GM21717 (cell line): ENCODE data around the gene PI4KA.
A peak's percentile ranks its signal among the peaks of the same experiment; 100 is the strongest.
"Not testable (repeated sequence)": the region's sequence is repeated elsewhere in the genome, so short reads cannot be mapped to it uniquely, and the experiment has no call there.

Source experiments
- ATAC-seq: cut with Tn5 transposase; IDR thresholded peaks from one replicate; pipeline ENCODE4 v1.9.1; 2021; ENCODE audit warnings: mild to moderate bottlenecking, moderate library complexity; ENCODE audit not compliant: unreplicated experiment

Gene PI4KA

DNA sequence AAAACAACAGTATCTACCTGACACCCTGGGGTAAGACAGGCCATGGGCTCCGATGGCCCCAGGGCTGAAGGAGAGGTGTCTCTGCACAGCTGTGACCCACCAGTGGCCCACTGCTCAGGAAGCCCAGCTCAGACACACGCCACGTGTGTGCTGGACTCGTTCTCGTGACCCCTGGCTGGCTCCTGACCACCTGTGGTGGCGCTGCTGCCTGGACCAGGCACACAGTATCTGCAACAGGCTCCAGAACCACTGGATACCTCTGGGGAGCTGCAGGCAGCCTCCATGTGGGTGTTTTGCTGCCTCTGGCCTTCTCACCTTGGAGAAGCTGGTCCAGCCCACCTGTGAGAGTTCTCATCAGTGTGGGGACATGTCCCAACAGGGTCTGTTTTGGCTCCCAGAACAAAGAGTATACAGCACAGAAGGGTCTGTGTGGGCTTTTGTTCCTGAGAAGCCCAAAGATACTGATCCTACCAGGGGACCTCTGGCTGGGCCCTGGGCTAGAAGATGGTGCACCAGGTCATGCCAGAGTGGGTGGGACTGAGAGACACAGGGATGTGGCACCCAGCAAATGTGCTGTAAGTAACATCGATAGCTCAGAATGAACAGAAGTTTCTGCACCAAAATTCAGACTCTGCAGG is 106.4 kb downstream of the PI4KA start:
- no peak for ATAC-seq

DNA sequence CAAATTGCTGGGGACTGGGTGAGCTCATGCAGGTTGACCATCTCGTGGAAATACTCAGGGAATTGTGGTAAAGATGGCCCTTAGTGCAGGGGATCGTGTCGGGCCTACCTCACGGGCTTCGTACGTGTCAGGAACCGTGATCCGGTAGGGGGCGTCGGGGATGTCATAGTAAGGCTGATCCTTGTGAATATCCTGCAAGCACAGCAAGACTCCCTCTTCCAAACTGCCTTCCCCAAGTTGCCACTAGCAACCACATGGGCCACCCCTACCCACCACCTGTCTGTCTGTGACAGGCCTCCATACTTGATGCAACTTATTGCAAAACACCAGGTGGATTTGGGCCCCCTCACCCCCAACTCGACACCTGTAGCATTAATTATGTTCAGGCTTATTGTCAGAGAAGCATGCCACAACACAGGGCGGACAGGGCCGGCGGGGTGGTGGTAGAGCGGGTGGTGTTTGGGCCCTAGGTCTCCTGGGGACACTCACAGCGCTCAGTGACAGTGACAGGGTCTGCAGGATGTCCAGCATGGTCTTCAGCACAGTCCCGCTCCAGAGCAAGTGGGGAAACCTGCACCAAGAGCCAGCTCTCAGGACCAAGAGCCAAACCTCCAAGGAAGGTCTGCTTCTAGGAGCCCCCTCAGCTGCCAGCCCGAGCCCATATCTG is 107.3 kb downstream of the PI4KA start:
- no peak for ATAC-seq

DNA sequence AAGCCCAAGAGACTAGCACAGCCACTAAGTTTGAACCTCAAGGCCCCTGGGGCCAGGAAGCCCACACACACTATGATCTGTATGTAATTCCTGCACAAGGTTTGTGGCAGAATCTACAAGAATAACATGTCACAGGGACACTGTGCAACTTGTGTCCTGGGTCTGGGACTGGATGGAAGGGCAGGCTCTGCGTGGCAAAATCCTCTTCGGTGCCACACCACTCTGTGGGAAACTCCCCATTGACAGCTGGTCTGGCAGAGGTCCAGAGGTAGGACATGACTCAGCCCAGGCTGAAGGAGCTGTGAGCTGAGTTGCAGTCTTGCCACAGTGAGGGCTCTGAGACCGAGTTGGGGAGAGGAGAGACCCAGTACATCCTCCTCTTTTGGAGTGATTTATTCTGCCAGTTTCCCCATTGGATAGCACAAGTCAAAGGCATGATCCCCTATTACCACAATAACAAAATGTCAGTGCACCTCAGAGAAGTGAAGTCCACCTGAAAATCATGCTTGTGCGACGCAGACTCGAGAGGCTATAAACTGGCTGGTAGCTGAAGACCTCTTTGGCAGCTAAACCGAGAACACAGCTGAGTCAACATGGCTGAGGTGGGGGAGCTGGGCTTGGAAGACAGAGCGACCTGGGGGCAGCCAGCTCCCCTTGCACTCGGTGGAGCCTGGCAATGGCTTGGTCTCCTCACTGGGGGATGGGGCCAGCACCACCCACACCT is 108.0 kb downstream of the PI4KA start:
- ATAC-seq: no peak

DNA sequence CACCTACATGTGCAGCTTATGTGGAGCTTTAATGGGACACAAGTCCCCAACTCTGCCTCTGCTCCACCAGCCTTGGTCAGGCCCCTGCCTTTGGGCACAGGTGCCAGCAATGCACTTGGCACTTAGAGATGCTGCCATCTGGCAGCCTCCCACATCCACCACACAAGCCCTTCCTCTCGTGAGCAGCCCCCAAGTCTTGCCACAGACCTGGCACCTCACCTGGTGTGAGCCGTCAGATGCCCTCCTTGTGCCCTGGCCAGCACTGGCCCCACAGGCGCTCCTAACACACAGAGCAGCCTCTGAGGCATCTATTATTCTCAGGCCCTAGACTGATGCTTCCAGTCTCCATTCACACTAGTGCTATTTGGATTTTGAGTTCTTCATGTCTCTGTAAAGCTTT is 109.2 kb downstream of the PI4KA start:
- no peak for ATAC-seq

DNA sequence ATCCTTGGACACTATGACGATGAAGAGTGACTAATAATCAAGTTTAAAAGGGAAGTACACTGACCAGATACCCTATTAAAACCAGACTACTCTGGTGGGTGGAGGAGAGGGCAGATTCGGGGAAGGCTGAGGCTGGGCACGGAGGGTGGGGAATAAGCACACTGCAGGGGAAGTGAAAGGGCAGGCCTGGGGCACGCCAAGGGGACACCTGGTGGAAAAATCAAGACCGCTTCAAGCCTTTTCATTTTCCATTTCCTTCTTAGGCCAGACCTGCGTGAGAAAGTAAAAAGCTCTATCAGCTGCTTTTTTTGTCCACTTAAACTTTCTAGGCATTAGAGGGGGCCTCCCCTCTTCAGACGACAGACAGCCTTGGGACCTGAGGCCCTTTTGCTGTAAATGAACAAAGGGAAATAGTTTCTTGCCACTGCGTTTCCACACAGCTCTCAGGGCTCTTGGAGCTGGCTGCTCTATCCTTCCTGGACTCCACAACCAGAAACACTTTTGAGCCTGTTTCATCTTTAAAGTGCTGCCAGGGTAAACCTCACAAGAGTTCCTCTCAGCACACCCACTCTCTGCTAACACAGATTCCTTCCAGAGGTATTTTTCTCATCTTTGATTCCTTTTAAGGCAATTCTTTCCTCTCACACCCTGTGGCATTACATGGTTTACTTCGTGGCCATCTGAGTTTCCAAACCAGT is 109.7 kb downstream of the PI4KA start:
- ATAC-seq: peak; percentile 69

DNA sequence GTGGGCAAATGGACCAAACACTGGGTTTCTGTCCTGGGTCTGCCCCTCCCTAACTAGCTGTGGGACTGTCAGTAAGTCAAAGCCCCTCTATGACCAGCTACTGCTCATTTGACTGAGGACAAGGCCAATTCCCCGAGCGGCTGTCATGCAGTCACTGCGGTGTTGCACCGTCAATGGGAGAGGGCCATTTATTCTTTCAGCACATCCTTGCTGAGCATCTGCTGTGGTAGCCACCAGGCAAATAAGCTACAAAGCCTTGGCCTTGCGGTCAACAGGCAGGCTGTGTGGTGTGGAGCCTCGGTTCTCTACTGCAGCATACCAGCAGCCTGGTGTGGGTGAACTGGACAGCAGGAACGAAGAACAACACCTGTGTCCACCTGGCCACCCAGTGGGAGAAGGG is 110.5 kb downstream of the PI4KA start:
- no peak for ATAC-seq

DNA sequence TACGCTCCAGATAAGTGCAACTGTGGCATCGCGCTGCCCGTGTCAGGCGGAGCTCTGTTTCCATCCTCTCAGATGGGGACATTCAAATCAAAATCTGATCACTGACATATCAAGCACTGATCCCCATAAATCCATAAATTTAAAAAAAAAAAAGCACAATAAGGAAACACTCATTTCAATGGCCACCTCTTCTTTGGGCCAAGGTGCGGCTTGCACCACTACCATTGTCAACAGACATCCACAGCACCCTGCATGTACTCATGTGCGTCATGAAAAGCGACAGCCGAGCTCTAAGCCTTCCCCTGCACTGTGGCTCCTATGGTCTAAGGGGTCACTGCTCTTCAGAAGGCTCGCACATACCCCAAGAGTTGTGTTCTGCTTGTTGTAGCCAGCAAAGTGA is 111.4 kb downstream of the PI4KA start:
- no peak for ATAC-seq

DNA sequence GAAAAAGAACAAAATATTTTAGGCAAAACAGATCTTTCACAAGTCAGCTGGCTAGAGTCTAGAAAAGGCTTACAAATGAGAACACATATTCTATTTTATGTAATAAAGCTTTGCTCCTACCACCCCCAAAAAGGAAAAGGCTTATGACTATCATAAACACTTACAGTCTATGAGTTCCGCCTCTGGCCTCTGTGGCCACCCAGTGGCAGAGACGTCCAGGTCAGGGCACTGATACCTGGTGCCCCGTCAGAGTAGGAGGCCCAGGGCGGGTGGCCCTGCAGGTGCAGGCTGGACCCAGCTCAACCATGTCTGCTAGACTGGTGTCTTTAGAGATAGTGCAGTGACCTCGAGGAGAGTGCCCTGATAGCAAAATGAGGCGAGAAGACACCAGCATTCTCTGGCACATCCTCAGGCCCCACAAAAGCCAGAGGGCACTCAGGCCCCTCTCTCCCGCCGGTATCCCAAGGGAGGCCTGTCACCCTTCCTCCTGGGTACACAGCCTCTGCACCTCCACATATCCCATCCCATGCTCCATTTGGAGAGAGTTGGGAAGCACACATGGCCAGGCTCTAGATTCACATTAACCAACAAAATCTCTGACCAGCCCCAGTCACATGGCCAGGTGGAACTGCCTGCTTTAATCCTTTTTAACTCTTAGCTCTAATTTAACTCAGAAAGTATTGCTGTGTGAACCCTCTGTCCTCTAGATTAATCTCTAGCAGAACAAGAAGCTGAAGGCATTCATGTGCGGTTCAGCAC is 112.0 kb downstream of the PI4KA start:
- ATAC-seq: no peak

DNA sequence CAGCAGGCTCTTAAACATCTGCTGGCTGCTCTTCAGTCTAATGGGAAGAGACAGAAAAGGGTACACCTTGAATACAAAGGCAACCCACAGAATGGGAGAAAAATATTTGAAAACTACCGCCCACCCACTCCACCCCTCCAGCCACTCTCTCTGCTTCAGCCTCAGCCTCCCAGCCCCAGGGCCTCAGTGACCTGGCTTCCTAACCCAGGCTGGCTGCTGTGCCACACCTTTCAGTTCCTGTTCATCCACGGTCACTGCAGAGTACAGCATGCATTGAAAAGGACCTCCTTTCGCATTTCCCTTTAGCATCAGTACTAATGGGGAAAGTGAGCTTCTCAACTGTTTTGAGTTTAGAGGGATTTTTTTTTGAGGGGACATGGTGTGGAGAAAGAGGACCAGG is 113.5 kb downstream of the PI4KA start:
- no peak for ATAC-seq

DNA sequence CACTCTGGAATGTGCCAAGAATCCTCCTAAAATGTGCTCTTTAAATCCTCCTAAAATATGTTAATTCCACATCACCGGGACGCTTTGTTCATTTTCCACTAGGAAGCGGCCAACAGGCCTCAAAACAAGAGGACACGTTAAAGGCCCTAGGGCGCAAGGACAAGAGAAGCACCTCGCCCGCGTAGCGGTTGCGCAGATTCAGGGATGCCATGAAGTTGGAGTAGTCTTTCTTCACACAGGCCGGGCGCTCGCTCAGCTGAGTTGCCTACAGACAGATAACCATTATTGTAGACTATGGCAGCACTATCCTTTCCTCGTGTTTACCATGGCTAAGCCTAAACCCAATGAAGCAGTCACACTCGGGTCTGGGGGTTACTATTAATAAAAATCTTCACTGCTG is 114.2 kb downstream of the PI4KA start:
- ATAC-seq: no peak

DNA sequence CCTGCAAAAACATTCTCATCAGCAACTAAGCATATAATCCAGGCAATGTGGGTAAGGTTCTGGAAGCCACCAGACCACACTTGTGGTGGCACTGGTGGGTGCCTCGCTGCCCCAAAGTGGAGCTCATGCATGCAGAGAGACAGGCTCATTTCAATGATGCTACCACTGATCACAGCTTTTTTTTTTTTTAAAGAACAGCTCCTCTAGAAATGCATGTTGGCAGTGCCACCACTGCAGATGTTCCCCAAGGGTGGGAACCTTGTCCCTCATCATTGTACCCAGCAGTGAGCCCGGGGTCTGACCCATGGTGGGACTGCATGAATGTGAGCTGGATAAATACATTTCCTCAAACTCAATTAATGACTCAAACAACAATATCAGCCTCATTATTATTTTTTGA is 115.8 kb downstream of the PI4KA start:
- no peak for ATAC-seq

DNA sequence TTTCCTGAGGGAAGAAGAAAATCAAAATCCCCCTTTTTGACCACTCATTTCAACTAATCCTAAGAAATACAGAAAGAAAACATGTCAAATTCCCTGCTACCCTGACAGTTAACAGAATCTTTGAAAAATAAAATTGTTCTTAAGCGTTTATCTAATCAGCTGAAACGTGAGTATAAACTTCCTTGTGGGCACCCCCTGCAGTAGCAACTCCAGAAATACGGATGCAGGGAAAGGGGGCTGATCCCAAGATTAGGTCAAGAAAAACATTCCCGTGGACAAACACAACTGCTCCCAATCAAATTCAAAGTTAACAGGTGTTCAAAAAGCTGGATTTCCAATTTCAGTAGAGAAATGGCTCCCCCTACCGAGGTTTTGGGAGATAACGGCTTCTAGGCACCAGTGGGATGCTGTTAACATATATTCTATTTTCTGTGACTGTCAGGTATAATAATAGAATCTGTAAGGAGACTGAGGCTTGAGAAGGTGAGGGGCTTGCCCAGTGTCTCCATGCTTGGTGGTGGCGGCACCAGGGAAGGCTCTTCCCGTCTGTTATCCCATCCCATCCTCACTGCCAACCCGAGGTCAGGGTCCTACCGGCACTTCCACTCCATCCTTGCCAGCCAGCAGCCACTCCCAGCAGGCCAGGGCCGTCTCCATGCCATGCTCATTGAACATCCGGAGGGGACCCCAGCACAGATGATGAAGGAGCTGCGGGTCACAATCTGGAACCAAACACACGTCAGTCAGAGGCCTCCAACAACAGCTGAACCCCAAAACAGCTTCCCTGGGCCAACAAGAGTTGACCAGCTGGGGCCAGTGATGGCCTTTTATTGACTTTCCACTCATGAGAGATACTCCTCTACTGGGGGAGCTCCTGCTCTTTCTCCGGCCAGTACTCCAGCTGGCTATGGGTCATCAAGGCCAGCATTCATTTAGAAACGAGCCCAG is 116.7 kb downstream of the PI4KA start:
- no peak for ATAC-seq

DNA sequence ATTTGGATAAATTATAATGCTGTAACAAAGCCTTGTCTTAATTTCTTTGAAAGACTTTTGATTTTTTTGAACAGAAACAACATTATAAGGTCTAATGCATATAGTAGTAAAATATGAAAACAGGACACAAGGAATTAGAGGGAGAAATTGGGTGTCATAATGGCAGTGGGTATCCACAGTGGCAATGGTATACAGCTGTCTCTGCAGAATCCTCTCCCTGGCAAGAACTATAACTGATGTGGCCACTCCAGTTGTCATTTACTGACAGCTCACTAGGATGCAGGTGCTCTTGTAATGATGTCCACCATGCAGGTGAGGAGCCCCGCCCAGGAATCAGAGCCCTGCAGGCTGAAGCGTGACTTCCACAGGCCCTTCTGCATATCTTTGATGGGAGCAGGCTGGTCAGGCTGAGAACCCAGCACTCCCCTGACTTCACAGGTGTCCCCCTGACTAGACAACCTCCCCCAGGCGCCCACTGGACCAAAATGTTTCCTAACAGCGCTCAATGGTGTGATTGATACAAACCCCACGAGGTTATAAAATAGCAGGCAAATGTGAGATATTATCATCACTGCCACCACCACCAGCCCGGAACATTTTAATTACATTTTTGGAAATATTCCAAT is 117.5 kb downstream of the PI4KA start:
- no peak for ATAC-seq

DNA sequence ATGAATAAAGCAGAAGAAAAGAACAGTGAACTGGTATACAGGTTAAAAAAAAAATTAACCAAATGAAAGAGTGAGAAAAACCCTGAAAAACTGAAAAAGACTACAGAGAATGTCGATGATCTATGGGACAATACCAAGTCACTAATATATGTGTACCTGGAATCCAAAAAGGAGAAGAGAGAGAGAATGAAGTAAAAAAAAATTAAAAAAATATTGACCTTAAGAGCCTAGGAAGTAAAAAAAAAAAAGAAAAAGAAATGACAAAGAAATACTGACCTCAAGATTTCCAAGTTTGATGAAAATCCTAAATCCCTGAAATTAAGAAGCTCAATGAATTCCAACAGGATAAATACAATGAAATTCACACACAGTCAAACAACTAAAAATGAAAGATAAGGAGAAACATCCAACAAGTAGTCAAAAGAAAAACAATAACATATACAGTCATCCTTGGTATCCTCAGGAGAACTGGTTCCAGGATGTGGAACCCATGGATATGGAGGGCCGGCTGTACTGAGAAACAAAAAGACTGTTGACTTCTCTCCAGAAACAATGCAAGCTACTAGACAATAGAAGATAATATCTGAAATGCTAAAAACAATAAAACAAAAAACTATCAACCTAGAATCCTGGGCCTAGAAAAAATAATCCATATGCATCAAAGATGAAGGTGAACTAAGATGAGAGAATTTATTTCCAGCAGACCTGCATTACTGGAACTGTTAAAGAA is 118.2 kb downstream of the PI4KA start:
- ATAC-seq: no peak

DNA sequence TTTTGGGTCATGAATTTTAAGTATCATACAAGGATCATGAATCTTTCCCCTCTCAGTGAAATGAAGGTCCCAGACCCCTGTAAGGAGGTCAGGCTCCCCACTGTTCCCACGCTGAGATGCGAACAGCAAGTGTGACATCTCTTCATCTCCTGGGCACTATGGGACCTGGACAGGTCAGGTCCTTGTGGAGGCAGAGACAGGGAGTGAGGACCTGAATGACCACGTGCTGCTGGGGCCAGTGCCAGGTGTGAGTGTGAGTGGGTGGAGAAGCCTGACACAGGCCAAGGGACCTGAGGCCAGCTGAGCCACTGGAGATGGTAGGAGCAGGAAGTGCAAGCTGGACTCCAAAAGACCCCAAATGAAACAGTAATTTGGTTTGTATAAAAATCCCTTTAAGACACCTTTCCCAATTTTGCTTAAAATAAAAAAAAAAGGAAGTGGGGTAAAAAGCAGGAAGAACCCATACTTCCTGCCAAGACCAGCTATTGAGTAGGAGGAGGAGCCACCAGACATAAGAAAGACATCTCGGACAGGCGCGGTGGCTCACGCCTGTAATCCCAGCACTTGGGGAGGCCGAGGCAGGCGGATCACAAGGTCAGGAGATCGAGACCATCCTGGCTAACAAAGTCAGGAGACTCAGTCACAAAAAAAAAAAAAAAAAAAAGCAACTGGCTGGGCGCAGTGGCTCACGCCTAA is 120.1 kb downstream of the PI4KA start:
- no peak for ATAC-seq

DNA sequence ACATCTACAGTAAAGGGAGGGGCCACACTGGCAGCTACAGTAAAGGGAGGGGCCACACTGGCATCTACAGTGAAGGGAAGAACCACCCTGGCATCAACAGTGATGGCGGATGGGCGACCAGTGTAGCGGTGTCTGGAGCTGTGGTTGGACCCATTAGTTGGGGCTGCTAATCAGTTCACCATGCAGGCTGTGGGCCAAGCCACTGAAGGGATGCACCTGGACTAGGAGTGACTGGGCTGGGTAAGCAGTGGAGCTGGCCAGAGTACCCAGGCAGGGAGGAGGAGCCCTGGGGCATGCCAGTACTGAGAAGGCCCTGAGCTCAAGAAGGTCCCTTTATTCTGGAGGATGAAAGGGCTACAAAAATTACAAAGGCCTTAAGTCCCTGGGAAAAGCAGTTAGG is 121.7 kb downstream of the PI4KA start:
- not testable (repeated sequence) for ATAC-seq

DNA sequence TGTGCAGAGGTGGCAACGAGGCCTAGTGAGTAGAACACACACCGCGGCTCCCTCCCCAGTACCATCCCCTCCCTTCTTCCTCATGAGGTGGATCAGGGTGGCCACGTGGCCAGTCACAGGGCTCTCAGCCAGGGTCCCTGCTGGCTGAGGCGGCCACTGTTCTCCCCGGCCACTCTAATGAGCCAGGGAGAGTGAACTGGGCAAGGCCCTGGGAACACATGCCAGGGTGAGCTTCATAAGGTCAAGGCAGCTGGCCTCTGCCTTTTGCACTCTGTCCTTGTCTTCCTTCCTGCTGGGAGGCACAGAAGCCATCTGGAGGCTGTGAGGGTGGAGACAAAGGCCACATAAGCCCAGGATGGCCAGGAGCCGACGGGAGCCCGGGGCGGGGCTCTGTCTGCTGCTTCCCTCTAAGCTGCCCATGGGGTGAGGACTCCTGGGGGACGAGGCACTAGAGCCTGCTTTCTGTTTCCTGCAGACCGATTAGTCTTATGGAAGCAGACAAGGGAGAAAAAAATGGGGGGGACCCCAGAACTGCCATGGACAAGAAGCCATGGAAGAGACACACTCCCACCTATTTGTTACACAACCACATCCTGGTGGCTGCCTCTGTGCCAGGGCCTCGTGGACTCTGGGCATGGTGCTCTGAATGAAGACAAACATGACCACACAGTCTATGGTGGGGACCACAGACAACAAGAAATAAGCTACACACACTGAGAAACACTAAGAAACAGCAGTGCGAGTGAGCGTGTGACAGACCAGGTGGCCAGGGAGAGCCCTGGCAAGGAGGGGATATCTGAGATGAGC is 123.1 kb downstream of the PI4KA start:
- not testable (repeated sequence) for ATAC-seq
